ENCODE results near the gene FXYD2. TPM values are rescaled to one million over a fixed set of nuclear protein-coding genes. Genes with fewer than 3 reads are reported as not detected.

Gene FXYD2
- total RNA-seq, 1 donor from 2014 or later = 1.3 TPM

DNA sequence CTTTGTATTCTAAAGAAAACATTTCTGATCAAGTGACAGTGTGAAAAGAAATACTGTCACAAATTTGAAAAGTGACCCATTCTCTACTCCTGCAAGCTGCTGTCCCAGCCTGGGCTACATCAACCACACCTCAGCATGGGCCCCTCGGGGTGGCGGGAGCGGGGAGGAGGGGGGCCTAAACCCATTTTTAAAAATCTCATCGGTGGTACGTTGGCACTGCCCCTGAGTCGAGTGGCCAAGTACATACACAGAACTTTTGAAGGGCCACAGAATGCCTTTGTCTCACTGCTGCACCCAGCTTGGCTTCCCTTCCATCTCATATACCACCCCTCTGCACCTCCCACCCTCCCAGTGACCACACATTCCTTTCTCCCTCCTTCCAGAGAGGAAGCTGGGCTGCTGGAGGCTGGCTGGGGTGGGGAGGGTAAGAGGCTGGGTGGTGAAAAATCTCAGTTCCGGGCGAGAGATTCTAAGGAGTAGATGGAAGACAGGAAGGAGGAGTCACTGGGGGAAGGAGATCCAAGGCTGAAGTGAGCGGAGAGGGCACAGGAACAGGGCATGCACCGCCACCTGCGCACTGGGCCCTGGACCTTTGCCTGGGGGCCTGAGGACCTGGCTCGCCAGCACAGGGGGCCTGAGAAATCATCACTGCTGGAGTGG is 30.8 kb upstream of the FXYD2 start:
- intact Hi-C loops (cut with micrococcal nuclease) = no loop called here
- TF ChIP-seq, protein P1, sequence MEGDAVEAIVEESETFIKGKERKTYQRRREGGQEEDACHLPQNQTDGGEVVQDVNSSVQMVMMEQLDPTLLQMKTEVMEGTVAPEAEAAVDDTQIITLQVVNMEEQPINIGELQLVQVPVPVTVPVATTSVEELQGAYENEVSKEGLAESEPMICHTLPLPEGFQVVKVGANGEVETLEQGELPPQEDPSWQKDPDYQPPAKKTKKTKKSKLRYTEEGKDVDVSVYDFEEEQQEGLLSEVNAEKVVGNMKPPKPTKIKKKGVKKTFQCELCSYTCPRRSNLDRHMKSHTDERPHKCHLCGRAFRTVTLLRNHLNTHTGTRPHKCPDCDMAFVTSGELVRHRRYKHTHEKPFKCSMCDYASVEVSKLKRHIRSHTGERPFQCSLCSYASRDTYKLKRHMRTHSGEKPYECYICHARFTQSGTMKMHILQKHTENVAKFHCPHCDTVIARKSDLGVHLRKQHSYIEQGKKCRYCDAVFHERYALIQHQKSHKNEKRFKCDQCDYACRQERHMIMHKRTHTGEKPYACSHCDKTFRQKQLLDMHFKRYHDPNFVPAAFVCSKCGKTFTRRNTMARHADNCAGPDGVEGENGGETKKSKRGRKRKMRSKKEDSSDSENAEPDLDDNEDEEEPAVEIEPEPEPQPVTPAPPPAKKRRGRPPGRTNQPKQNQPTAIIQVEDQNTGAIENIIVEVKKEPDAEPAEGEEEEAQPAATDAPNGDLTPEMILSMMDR (IDR thresholded peaks at IDR 0.05; ENCODE audit: borderline replicate concordance) = no peak
- Histone ChIP-seq H3K4me3 (no peak overlapping the region), H3K9me3 (replicated peaks) (peaks cover 21% of the 10 kb centered on the region), H3K36me3 (no peaks in the 10 kb centered on the region), H3K27me3 (ENCODE audit: low read depth) (no peaks in the 10 kb centered on the region), H3K4me1 (peaks cover 79% of the 10 kb centered on the region), H3K27ac (replicated peaks) (peak overlapping the region; percentile 23)
- DNase-seq = no peak

DNA sequence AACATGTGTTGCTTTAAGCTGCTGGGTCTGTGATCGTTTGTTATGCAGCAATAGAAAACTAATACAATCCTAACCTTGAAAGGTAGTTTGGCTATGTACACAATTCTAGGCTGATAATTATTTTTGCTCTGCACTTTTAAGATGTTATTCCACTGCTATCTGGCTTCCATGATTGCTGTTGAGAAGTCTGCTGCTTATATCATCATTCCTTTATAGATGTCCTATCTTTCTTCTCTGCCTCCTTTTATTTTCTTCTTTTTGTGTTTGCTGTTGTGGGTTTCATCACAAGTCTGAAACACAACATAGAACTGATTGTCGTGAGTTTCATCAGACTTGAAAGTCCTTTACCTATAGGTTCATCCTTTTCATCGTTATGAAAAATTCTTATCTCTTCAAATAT is 27.8 kb upstream of the FXYD2 start:
- H3K4me1 ChIP-seq = peaks cover 56% of the 10 kb centered on the region
- H3K4me3 ChIP-seq = no peak overlapping the region
- no peak for DNase-seq
- no peaks in the 10 kb centered on the region for H3K27me3 ChIP-seq (ENCODE audit: low read depth)
- no peaks in the 10 kb centered on the region for H3K36me3 ChIP-seq
- peaks cover 21% of the 10 kb centered on the region for H3K9me3 ChIP-seq (replicated peaks)
- H3K27ac ChIP-seq (replicated peaks) = peak overlapping the region; percentile 33
- intact Hi-C loops (cut with micrococcal nuclease) = no loop called here
- TF ChIP-seq, protein P1 (IDR thresholded peaks at IDR 0.05; ENCODE audit: borderline replicate concordance) = no peak

DNA sequence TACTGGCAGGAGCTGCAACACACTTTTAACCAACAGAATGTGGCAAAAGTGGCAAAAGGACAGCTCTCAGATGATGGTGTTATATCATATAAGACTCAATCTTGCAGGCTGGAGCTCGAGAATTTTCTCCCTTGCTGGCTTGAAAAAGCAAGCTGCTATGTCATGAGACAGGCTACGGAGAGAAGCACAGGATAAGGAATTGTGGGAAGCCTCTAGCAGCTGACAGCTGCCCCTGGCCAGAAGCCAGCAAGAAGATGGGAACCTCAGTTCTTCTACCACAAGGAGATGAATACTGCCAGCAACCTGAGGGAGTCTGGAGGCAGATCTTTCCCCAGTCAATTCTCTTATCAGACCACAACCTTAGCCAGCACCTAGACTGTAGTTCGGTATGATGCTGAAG is 27.3 kb upstream of the FXYD2 start:
- Histone ChIP-seq H3K9me3 (replicated peaks) (peaks cover 21% of the 10 kb centered on the region), H3K27ac (replicated peaks) (peak overlapping the region; percentile 33), H3K4me1 (peaks cover 52% of the 10 kb centered on the region), H3K4me3 (no peak overlapping the region), H3K27me3 (ENCODE audit: low read depth) (no peaks in the 10 kb centered on the region), H3K36me3 (no peaks in the 10 kb centered on the region)
- TF ChIP-seq, protein P1 (IDR thresholded peaks at IDR 0.05; ENCODE audit: borderline replicate concordance) = no peak
- peak; percentile 61 for DNase-seq
- intact Hi-C loops (cut with micrococcal nuclease) = no loop called here

DNA sequence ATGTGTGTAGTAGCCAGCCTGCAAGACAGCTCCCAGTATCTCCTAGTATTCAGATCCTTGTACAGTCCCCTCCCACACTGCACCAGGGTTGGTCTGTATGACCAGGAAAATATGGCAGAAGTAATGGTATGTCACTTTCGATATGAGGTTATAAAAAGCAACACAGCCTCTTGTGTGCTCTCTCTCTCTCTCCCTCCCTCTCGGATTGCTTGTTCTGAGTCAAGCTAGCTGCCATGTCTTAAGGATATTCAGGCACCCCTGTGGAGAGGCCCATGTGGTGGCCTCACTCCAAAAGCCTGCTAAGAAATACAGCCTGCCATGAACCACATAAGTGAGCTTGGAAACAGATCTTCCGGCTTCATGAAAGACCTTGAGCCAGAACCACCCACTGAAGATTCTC is 26.6 kb upstream of the FXYD2 start:
- Histone ChIP-seq H3K27ac (replicated peaks) (peak overlapping the region; percentile 33), H3K4me1 (peaks cover 44% of the 10 kb centered on the region)

DNA sequence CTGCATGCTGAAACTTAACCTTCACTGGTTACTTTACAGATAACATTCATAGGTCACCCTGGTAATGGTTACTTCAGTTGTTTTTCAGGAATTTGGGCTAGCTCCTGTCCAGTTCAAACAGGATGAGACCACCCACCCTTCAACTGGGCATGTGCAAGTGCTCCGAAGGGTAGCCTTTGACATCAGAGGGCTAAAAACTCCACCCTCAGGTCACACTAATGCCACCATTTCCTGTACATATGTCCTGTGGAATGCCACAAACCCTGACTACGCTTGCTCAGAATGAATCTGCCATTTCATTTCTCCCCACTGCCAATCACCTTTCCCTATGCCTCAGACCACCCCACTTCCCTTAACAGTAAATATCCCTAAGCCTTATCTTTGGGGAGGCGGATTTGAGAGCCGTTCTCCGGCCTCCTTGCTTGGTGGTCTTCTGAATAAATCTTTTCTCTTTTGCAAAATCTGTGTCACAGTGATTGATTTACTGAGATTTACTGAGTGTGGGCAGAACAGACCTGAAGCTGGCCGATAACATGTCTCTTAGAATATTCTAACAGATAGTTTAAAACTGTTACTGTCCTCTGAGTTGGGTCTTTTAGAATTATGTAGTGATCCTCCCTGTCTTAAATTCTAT is 25.4 kb upstream of the FXYD2 start:
- H3K36me3 ChIP-seq = no peaks in the 10 kb centered on the region
- H3K4me1 ChIP-seq = peaks cover 32% of the 10 kb centered on the region
- intact Hi-C loops (cut with micrococcal nuclease) = loop anchor here (10.0 kb wide), 1 partner anchor 55 kb away; no protein-coding TSS in a partner anchor
- no peak overlapping the region for H3K27ac ChIP-seq (replicated peaks)
- TF ChIP-seq, protein P1 (IDR thresholded peaks at IDR 0.05; ENCODE audit: borderline replicate concordance) = no peak
- peaks cover 21% of the 10 kb centered on the region for H3K9me3 ChIP-seq (replicated peaks)
- H3K27me3 ChIP-seq (ENCODE audit: low read depth) = no peaks in the 10 kb centered on the region
- no peak overlapping the region for H3K4me3 ChIP-seq
- no peak for DNase-seq

More for the DNA sequence above, 26.6 kb upstream of the FXYD2 start:
- H3K36me3 ChIP-seq = no peaks in the 10 kb centered on the region
- no peak overlapping the region for H3K4me3 ChIP-seq
- DNase-seq = no peak
- intact Hi-C loops (cut with micrococcal nuclease) = no loop called here
- peaks cover 21% of the 10 kb centered on the region for H3K9me3 ChIP-seq (replicated peaks)
- TF ChIP-seq, protein P1 (IDR thresholded peaks at IDR 0.05; ENCODE audit: borderline replicate concordance) = no peak
- H3K27me3 ChIP-seq (ENCODE audit: low read depth) = no peaks in the 10 kb centered on the region

Measured in left ventricle myocardium inferior (tissue), 1 donor.